Neutrophil (primary cell): ENCODE results near the gene ARMC5.
"Not testable (repeated sequence)": the region's sequence is repeated elsewhere in the genome, so short reads cannot be mapped to it uniquely, and the experiment has no call there.

ENCODE experiments used
- H3K27ac ChIP-seq: fragments of 200-600 bp; sonication (generic); 2 replicates; pipeline ENCODE4 v1.5.1; 2016; ENCODE audit warnings: mild to moderate bottlenecking, moderate library complexity
- H3K27me3 ChIP-seq: fragments of 200-600 bp; sonication (generic); 2 replicates; pipeline ENCODE4 v1.6.0; 2016; ENCODE audit warnings: mild to moderate bottlenecking
- H3K36me3 ChIP-seq: fragments of 200-600 bp; sonication (generic); 2 replicates; pipeline ENCODE4 v1.5.1; 2017
- H3K4me1 ChIP-seq, 2 experiments: fragments of 200-600 bp in 1 of 2; sonication (generic) in 1 of 2; 1 replicate in 1 of 2; 2 replicates in 1 of 2; pipeline versions ENCODE4 v1.5.1 to v1.6.1; 2013 to 2016; ENCODE audit warnings: low read depth in 1 of 2, low read length in 1 of 2, mild to moderate bottlenecking in 1 of 2, moderate library complexity in 1 of 2; ENCODE audit not compliant: control insufficient read depth in 1 of 2, insufficient read depth in 1 of 2
- H3K4me3 ChIP-seq, 2 experiments: fragments of 200-600 bp in 1 of 2; sonication (generic) in 1 of 2; 1 replicate in 1 of 2; 2 replicates in 1 of 2; pipeline ENCODE4 v1.5.1; 2013 to 2016; ENCODE audit warnings: low read depth in 1 of 2, low read length in 1 of 2, mild to moderate bottlenecking in 1 of 2, moderate library complexity in 1 of 2
- H3K9me3 ChIP-seq: fragments of 200-600 bp; sonication (generic); 2 replicates; pipeline ENCODE4 v1.5.1; 2016
- CTCF ChIP-seq: fragments of 200-600 bp; sonication (generic); IDR thresholded peaks from 2 replicates; pipeline ENCODE4 v1.5.1; 2016; ENCODE audit warnings: antibody characterized with exemption

ARMC5 gene

DNA sequence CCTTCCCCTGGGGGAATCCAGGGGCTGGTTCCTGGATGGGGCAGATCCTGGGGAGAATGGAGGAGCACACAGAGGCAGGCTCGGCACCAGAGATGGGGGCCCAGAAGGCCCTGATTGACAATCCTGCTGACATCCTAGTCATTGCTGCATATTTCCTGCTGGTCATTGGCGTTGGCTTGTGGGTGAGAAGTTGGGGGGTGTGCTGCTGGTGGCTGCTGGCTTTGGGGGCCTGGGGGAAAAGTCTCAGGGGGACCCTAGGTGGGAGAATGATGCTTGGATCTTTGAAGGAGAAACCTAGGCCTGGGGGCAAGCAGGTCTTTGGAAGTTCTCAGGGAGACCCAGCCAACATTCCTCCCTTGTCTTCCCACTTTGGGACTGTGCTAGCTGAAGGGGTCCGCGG is 23.8 kb downstream of the ARMC5 start, which contains the start of gene SLC5A2:
SLC5A2 (plus strand) TSS at position 43 of the 400 bp plus-strand sequence; CDS start at position 57, 14 bp downstream.
- Histone ChIP-seq H3K4me1 (peaks cover 9 to 16% of the 10 kb centered on the region in 2 experiments), H3K27me3 (peaks cover 33% of the 10 kb centered on the region), H3K4me3 (no peak within 1 kb of the TSS), H3K9me3 (no peaks in the 10 kb centered on the region), H3K27ac (no peak within 1 kb of the TSS), H3K36me3 (no peaks in the 10 kb centered on the region)
- TF ChIP-seq CTCF: no peak

DNA sequence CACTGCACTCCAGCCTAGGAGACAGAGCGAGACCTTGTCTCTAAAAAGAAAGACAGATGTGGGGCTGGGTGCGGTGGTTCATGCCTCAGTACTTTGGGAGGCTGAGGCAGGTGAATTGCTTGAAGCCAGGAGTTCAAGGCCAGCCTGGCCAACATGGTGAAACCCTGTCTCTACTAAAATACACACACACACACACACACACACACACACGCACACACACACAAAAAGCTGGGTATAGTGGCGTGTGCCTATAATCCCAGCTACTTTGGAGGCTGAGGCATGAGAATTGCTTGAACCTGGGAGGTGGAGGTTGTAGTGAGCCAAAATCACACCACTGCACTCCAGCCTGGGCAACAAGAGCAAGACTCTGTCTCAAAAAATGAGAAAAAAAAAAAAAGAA is 24.7 kb downstream of the ARMC5 start:
- H3K27ac ChIP-seq, H3K36me3 ChIP-seq, H3K9me3 ChIP-seq, H3K4me3 ChIP-seq: not testable (repeated sequence)
- peaks cover 35% of the 10 kb centered on the region for H3K27me3 ChIP-seq
- peaks cover 13 to 21% of the 10 kb centered on the region in 2 experiments for H3K4me1 ChIP-seq

GRCh38 chr16:31484491-31485171 is 25.3 kb downstream of the ARMC5 start:
- no peak for TF ChIP-seq CTCF
- H3K4me3 ChIP-seq: no peak overlapping the region

DNA sequence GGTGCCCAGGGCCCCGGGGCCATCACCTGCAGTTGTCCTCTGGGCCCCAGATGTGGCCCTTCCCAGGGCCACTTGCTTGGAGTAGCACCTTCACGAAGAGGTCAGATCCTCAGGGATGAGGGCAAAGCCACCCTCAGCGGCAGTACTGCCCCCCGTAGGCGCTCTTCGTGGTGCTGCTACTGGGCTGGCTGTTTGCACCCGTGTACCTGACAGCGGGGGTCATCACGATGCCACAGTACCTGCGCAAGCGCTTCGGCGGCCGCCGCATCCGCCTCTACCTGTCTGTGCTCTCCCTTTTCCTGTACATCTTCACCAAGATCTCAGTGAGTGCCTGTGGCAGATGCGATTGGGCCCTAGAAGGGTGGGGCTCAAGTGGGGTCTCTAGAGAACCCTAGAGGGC is 26.3 kb downstream of the ARMC5 start:
- no peak overlapping the region for H3K4me3 ChIP-seq
- H3K27ac ChIP-seq: no peak overlapping the region
- no peak for TF ChIP-seq CTCF
- peaks cover 13 to 20% of the 10 kb centered on the region in 2 experiments for H3K4me1 ChIP-seq
- H3K9me3 ChIP-seq: no peaks in the 10 kb centered on the region
- H3K36me3 ChIP-seq: peaks cover 4% of the 10 kb centered on the region
- H3K27me3 ChIP-seq: peaks cover 34% of the 10 kb centered on the region

More at GRCh38 chr16:31484491-31485171, 25.3 kb downstream of the ARMC5 start:
- H3K27me3 ChIP-seq: peaks cover 34% of the 10 kb centered on the region
- peaks cover 13 to 21% of the 10 kb centered on the region in 2 experiments for H3K4me1 ChIP-seq
- no peaks in the 10 kb centered on the region for H3K9me3 ChIP-seq
- no peak overlapping the region for H3K27ac ChIP-seq
- peaks cover 4% of the 10 kb centered on the region for H3K36me3 ChIP-seq

DNA sequence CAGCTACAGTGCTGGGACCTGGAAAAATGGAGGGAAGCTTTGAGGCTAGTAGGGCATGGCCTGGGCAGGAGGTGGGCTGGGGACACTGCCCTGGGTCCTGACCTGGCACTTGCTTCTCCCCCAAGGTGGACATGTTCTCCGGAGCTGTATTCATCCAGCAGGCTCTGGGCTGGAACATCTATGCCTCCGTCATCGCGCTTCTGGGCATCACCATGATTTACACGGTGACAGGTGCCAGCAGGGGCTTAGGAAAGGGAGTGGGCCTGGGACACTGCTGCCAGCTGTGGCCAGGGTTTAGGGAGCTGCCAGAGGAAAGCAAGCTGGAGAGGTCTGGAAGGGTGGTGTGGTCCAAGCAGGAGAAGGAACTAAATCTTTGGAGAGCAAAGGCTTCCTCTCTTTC is 26.7 kb downstream of the ARMC5 start:
- Histone ChIP-seq H3K36me3 (peaks cover 4% of the 10 kb centered on the region), H3K27me3 (peaks cover 34% of the 10 kb centered on the region), H3K4me1 (peaks cover 13 to 15% of the 10 kb centered on the region in 2 experiments), H3K27ac (no peak overlapping the region), H3K4me3 (no peak overlapping the region), H3K9me3 (no peaks in the 10 kb centered on the region)
- TF ChIP-seq CTCF: no peak

DNA sequence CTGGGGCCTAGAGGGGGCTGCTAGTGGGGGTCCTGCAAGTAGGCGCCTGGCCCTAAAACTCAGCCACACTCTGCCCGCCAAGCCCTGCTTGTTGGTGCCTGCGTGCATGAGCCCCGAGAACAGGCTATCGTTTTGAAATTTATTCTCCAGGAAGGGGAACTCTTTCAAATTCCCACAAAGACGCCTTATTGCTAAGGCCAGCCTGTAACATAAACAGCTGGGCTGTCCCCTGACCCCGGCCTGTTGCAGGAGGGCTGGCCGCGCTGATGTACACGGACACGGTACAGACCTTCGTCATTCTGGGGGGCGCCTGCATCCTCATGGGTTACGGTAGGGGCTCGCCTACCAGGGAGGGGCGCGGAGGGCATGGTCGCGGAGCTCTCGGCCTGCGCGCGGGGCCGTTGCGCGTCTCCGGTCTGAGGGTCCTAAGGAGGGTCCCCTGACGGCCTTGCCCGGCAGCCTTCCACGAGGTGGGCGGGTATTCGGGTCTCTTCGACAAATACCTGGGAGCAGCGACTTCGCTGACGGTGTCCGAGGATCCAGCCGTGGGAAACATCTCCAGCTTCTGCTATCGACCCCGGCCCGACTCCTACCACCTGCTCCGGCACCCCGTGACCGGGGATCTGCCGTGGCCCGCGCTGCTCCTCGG is 27.9 kb downstream of the ARMC5 start:
- Histone ChIP-seq H3K27me3 (peaks cover 34% of the 10 kb centered on the region), H3K4me1 (peaks cover 13 to 15% of the 10 kb centered on the region in 2 experiments), H3K4me3 (peak overlapping the region; percentile 67 to 90), H3K27ac (no peak overlapping the region), H3K9me3 (no peaks in the 10 kb centered on the region), H3K36me3 (peaks cover 8% of the 10 kb centered on the region)
- no peak for TF ChIP-seq CTCF
